ENCODE results near the gene GRAP2. TPM values are rescaled to one million over a fixed set of nuclear protein-coding genes. Genes with fewer than 3 reads are reported as not detected.

GRAP2 gene
- total and polyA plus RNA-seq, 2 of the 13 experiments (the other 11 are each of a cell fraction or from before 2014, with no cell fraction given): 0.15 TPM; not detected in 1

GRCh38 chr22:40006641-40007040 lies 105.8 kb downstream of the GRAP2 start:
- no peaks in the 10 kb centered on the region for H3K9me3 ChIP-seq (ENCODE audit: low read length)
- no TSS peak for BruUV-seq (replicated peaks)
- WGBS (ENCODE audit: low lambda C conversion rate): 37% methylated on average over 6 of the region's 8 CpGs
- H3K27me3 ChIP-seq (ENCODE audit: control insufficient read depth in 1 of 2, insufficient read depth in 2 of 2, low read length in 2 of 2): peaks cover 4 to 54% of the 10 kb centered on the region in 2 experiments; a peak in 3 of 5 replicates
- H3K36me3 ChIP-seq (replicated peaks in 1 of 2; ENCODE audit: control insufficient read depth in 1 of 2, insufficient read depth in 2 of 2, low read length in 2 of 2): no peaks in the 10 kb centered on the region
- ChIA-PET POLR2A (no interaction called here), CTCF (ENCODE audit: low intra/inter-chr PET ratio, low total read pairs) (no interaction called here)
- no peak overlapping the region for H3K27ac ChIP-seq (ENCODE audit: extremely low read length, insufficient read depth, low read length)
- H4K20me1 ChIP-seq (ENCODE audit: insufficient read depth, low read length): no peaks in the 10 kb centered on the region
- no peak overlapping the region for H3K9ac ChIP-seq (ENCODE audit: insufficient read depth, low read depth, low read length)
- no peak overlapping the region for H2AFZ ChIP-seq (ENCODE audit: low read length)
- intact Hi-C loops (cut with micrococcal nuclease; ENCODE audit: unreplicated experiment) (no loop called here), in situ Hi-C loops (cut with HindIII; ENCODE audit: extremely low pct_ligation_motif_present, low pct_unique_long_range_greater_than_20kb) (no loop called here)
- no peak for FAIRE-seq
- peaks cover 13% of the 10 kb centered on the region for H3K4me1 ChIP-seq (ENCODE audit: insufficient read depth, low read length)
- H3K79me2 ChIP-seq (ENCODE audit: insufficient read depth, low read length): no peaks in the 10 kb centered on the region
- ATAC-seq: no peak
- no peak for DNase-seq (ENCODE audit: low spot score)
- H3K4me2 ChIP-seq (ENCODE audit: low read depth, low read length): no peak overlapping the region
- no peak overlapping the region for H3K4me3 ChIP-seq (replicated peaks in 1 of 3; ENCODE audit: insufficient read depth in 1 of 3, low read depth in 2 of 3, low read length in 3 of 3)
- TF ChIP-seq ZBTB26 (CRISPR knock-in tag; IDR thresholded peaks at IDR 0.05; ENCODE audit: borderline replicate concordance): no peak
- no peak for TF ChIP-seq XBP1 (CRISPR knock-in tag; IDR thresholded peaks at IDR 0.05)
- no peak for TF ChIP-seq MIXL1 (CRISPR knock-in tag; IDR thresholded peaks at IDR 0.05)
- no peak for TF ChIP-seq JUND (CRISPR knock-in tag; IDR thresholded peaks at IDR 0.05)
- no peak for TF ChIP-seq ZNF101 (CRISPR knock-in tag; IDR thresholded peaks at IDR 0.05; ENCODE audit: borderline replicate concordance, low read depth)
- no peak for TF ChIP-seq HNRNPLL (IDR thresholded peaks at IDR 0.05; ENCODE audit: low read depth, low read length, poor library complexity, severe bottlenecking)
- TF ChIP-seq KLF13 (CRISPR knock-in tag; IDR thresholded peaks at IDR 0.05): no peak
- no peak for TF ChIP-seq ZNF589 (CRISPR knock-in tag; conservative IDR thresholded peaks at IDR 0.05)
- TF ChIP-seq ZFP36 (IDR thresholded peaks at IDR 0.05; ENCODE audit: borderline replicate concordance, low read depth, low read length, partially characterized antibody): no peak
- no peak for TF ChIP-seq ZNF264 (CRISPR knock-in tag; IDR thresholded peaks at IDR 0.05)
- TF ChIP-seq, protein P1, sequence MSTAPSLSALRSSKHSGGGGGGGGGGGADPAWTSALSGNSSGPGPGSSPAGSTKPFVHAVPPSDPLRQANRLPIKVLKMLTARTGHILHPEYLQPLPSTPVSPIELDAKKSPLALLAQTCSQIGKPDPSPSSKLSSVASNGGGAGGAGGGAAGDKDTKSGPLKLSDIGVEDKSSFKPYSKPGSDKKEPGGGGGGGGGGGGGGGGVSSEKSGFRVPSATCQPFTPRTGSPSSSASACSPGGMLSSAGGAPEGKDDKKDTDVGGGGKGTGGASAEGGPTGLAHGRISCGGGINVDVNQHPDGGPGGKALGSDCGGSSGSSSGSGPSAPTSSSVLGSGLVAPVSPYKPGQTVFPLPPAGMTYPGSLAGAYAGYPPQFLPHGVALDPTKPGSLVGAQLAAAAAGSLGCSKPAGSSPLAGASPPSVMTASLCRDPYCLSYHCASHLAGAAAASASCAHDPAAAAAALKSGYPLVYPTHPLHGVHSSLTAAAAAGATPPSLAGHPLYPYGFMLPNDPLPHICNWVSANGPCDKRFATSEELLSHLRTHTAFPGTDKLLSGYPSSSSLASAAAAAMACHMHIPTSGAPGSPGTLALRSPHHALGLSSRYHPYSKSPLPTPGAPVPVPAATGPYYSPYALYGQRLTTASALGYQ (CRISPR knock-in tag; IDR thresholded peaks at IDR 0.05): no peak
- TF ChIP-seq ZNF724P (CRISPR knock-in tag; IDR thresholded peaks at IDR 0.05; ENCODE audit: borderline replicate concordance): no peak
- TF ChIP-seq, protein P2, sequence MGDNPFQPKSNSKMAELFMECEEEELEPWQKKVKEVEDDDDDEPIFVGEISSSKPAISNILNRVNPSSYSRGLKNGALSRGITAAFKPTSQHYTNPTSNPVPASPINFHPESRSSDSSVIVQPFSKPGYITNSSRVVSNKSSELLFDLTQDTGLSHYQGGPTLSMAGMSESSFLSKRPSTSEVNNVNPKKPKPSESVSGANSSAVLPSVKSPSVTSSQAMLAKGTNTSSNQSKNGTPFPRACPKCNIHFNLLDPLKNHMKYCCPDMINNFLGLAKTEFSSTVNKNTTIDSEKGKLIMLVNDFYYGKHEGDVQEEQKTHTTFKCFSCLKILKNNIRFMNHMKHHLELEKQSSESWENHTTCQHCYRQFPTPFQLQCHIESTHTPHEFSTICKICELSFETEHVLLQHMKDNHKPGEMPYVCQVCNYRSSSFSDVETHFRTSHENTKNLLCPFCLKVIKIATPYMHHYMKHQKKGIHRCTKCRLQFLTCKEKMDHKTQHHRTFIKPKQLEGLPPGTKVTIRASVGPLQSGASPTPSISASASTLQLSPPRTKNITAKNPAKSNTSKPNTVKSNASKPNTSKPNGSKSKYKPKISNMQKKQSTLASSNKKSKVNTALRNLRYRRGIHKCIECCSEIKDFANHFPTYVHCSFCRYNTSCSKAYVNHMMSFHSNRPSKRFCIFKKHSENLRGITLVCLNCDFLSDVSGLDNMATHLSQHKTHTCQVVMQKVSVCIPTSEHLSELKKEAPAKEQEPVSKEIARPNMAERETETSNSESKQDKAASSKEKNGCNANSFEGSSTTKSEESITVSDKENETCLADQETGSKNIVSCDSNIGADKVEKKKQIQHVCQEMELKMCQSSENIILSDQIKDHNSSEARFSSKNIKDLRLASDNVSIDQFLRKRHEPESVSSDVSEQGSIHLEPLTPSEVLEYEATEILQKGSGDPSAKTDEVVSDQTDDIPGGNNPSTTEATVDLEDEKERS (CRISPR knock-in tag; IDR thresholded peaks at IDR 0.05): no peak
- no peak for TF ChIP-seq XRCC5 (optimal IDR thresholded peaks at IDR 0.05; ENCODE audit: low read length)
- no peak for TF ChIP-seq HMGXB3 (CRISPR knock-in tag; IDR thresholded peaks at IDR 0.05; ENCODE audit: borderline replicate concordance)

Data from HepG2 (cell line).